HG03558 (cell line): ENCODE data around the gene C6orf15.
"Not testable (repeated sequence)": the region's sequence is repeated elsewhere in the genome, so short reads cannot be mapped to it uniquely, and the experiment has no call there.

ENCODE experiments used
- ATAC-seq: cut with Tn5 transposase; IDR thresholded peaks from one replicate; pipeline ENCODE4 v1.9.1; 2021; ENCODE audit warnings: moderate number of reproducible peaks; ENCODE audit not compliant: unreplicated experiment; ENCODE audit errors: extremely low read depth

C6orf15 gene

GRCh38 chr6:31076611-31077010 is 35.8 kb downstream of the C6orf15 start:
- ATAC-seq, result no peak

GRCh38 chr6:31075528-31075927 is 36.8 kb downstream of the C6orf15 start:
- no peak for ATAC-seq

GRCh38 chr6:31074401-31074800 is 38.0 kb downstream of the C6orf15 start:
- ATAC-seq, result no peak

GRCh38 chr6:31070711-31071197 is 41.6 kb downstream of the C6orf15 start:
- ATAC-seq, result no peak

- no peak for ATAC-seq
These were observed 43.6 kb downstream of the C6orf15 start for GRCh38 chr6:31068669-31069340.

GRCh38 chr6:31067891-31068668 is 44.3 kb downstream of the C6orf15 start:
- not testable (repeated sequence) for ATAC-seq

- ATAC-seq, result not testable (repeated sequence)
These were observed 45.3 kb downstream of the C6orf15 start for GRCh38 chr6:31067028-31067427.

- no peak for ATAC-seq
These were observed 46.8 kb downstream of the C6orf15 start for GRCh38 chr6:31065556-31065955.

- no peak for ATAC-seq
These were observed 48.4 kb downstream of the C6orf15 start for GRCh38 chr6:31063906-31064435.
